AG04449 (cell line): ENCODE results near the gene ZBTB1.
A peak's percentile ranks its signal among the peaks of the same experiment; 100 is the strongest.

Experiments
- CTCF ChIA-PET: fragments of 350-600 bp; formaldehyde crosslinking; extraction: SDS; loops from one replicate; lab custom pipeline; 2021; ENCODE audit warnings: antibody characterized with exemption; lab: Yijun Ruan, JAX
- POLR2A ChIA-PET: fragments of 400-600, 350-600 bp; formaldehyde crosslinking; extraction: SDS; loops from one replicate; lab custom pipeline; 2020; ENCODE audit warnings: antibody characterized with exemption, inconsistent platforms; lab: Yijun Ruan, JAX
- DNase-seq: peaks from one replicate; pipeline ENCODE4 v3.0.0-alpha.2; 2010; ENCODE audit warnings: low read depth, low spot score
- H3K4me3 ChIP-seq: 2 replicates; pipeline ENCODE4 v1.5.1; 2011; ENCODE audit warnings: low read depth, mild to moderate bottlenecking, control low read depth, low read length
- TF ChIP-seq, protein P1 (sequence below): IDR thresholded peaks from one replicate; pipeline ENCODE4 v1.5.1; 2011; ENCODE audit warnings: mild to moderate bottlenecking, moderate library complexity, low read length, control low read depth, inconsistent platforms; ENCODE audit not compliant: insufficient read depth; ENCODE audit errors: missing control alignments

Gene ZBTB1

GRCh38 chr14:64507376-64508156 is 3.0 kb downstream of the ZBTB1 start:
- DNase-seq: no peak
- peak overlapping the region; percentile 19 for H3K4me3 ChIP-seq
- POLR2A ChIA-PET: no interaction called here
- CTCF ChIA-PET: interaction anchor here (3.4 to 5.9 kb wide), 3 partner anchors 9 to 165 kb away, joined by 10 to 83 read pairs (median 26); no protein-coding TSS in a partner anchor
- TF ChIP-seq, protein P1, sequence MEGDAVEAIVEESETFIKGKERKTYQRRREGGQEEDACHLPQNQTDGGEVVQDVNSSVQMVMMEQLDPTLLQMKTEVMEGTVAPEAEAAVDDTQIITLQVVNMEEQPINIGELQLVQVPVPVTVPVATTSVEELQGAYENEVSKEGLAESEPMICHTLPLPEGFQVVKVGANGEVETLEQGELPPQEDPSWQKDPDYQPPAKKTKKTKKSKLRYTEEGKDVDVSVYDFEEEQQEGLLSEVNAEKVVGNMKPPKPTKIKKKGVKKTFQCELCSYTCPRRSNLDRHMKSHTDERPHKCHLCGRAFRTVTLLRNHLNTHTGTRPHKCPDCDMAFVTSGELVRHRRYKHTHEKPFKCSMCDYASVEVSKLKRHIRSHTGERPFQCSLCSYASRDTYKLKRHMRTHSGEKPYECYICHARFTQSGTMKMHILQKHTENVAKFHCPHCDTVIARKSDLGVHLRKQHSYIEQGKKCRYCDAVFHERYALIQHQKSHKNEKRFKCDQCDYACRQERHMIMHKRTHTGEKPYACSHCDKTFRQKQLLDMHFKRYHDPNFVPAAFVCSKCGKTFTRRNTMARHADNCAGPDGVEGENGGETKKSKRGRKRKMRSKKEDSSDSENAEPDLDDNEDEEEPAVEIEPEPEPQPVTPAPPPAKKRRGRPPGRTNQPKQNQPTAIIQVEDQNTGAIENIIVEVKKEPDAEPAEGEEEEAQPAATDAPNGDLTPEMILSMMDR: no peak

- TF ChIP-seq, protein P1: no peak
- POLR2A ChIA-PET: interaction anchor here (0.6 kb wide), 1 partner anchor 498 kb away, joined by 3 read pairs; no protein-coding TSS in a partner anchor
- CTCF ChIA-PET: interaction anchor here (1.3 to 5.9 kb wide), 5 partner anchors 10 to 384 kb away, joined by 4 to 83 read pairs (median 26); no protein-coding TSS in a partner anchor
- no peak overlapping the region for H3K4me3 ChIP-seq
- no peak for DNase-seq
Measured at GRCh38 chr14:64508215-64508776, 3.7 kb downstream of the ZBTB1 start.

DNA sequence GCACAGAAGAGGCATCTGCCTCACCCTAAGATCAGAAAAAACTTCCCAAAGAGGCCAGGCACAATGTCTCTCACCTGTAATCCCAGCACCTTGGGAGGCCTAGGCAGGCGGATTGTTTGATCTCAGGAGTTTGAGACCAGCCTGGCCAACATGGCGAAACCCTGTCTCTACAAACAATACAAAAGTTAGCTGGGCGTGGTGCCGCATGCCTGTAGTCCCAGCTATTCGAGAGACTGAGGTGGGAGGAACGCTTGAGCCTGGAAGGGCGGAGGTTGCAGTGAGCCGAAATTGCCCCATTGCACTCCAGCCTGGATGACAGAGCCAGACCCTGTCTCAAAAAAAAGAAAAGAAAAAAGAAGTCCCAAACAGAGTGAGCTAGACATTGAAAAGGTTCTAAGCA is 4.5 kb downstream of the ZBTB1 start:
- no peak overlapping the region for H3K4me3 ChIP-seq
- POLR2A ChIA-PET: interaction anchor here (0.6 kb wide), 1 partner anchor 497 kb away, joined by 3 read pairs; no protein-coding TSS in a partner anchor

GRCh38 chr14:64510825-64511671 is 6.5 kb downstream of the ZBTB1 start:
- H3K4me3 ChIP-seq: no peak overlapping the region
- POLR2A ChIA-PET: interaction anchor here (0.5 to 1.2 kb wide), 2 partner anchors 29 to 101 kb away, joined by 3 to 4 read pairs; partner anchors contain the start of gene HSPA2
- TF ChIP-seq, protein P1: peak; percentile 78
- no peak for DNase-seq
- CTCF ChIA-PET: interaction anchor here (0.6 to 5.9 kb wide), 32 partner anchors 10 to 389 kb away, joined by 3 to 83 read pairs (median 5); partner anchors contain the start of gene HSPA2

More for the DNA sequence above, 4.5 kb downstream of the ZBTB1 start:
- TF ChIP-seq, protein P1: no peak
- CTCF ChIA-PET: interaction anchor here (0.7 to 5.9 kb wide), 11 partner anchors 11 to 383 kb away, joined by 3 to 83 read pairs (median 3); no protein-coding TSS in a partner anchor
- no peak for DNase-seq

- DNase-seq: no peak
- TF ChIP-seq, protein P1: no peak
- ChIA-PET POLR2A (no interaction called here), CTCF (interaction anchor here (1.4 to 5.9 kb wide), 4 partner anchors 8 to 170 kb away, joined by 3 to 83 read pairs (median 6); no protein-coding TSS in a partner anchor)
- H3K4me3 ChIP-seq: no peak overlapping the region
Measured at GRCh38 chr14:64513271-64513670, 8.7 kb downstream of the ZBTB1 start.
